NCI-H1092 (cell line): Measurements from ENCODE around the gene DMRT1.

ENCODE experiments used
- DNase-seq: peaks from one replicate; lab custom pipeline; 2025; lab: John Stamatoyannopoulos, UW

Gene DMRT1

DNA sequence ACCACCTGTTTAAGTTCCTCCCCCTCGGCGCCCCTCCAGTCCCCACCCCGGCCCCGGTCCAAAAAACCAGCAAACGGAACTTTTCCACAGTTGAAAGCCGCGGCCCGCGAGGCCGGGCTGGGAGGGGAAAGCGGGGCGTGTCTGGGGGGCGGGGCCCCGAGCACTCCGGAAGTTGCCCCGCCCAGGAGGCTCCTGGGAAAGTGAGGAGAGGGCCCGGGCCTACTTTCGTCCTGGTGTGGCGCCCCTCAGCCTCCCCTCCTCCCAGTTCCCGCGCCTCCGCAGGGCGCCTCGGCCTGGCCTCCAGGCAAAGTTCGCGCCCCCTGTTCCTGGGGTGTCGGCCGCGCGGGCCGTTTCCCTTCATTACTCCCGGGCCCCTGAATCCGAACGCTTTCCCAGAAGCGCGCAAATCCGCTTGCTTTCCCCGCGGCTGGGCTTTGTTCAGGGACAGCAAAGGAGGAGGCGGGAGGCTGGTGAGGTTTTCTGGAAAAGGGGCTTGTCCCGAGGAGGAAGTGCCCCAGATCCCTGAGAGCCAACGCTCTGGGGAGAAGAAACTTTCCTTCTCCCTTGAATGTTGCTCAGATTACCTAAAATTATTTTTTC is 130.5 kb downstream of the DMRT1 start:
- no peak for DNase-seq

- no peak for DNase-seq
Measured at GRCh38 chr9:972501-973294, 131.2 kb downstream of the DMRT1 start.

GRCh38 chr9:973295-973834 is 131.9 kb downstream of the DMRT1 start:
- DNase-seq, result no peak

GRCh38 chr9:974031-974995 is 132.8 kb downstream of the DMRT1 start:
- no peak for DNase-seq

- no peak for DNase-seq
Measured at GRCh38 chr9:974996-975739, 133.7 kb downstream of the DMRT1 start.

GRCh38 chr9:975740-976257 is 134.3 kb downstream of the DMRT1 start:
- no peak for DNase-seq

- no peak for DNase-seq
Measured at GRCh38 chr9:976258-976942, 134.9 kb downstream of the DMRT1 start, which contains the start of gene DMRT3. Gene DMRT3 (plus strand): TSS chr9:976655. CDS start chr9:977002, 347 bp downstream.

DNA sequence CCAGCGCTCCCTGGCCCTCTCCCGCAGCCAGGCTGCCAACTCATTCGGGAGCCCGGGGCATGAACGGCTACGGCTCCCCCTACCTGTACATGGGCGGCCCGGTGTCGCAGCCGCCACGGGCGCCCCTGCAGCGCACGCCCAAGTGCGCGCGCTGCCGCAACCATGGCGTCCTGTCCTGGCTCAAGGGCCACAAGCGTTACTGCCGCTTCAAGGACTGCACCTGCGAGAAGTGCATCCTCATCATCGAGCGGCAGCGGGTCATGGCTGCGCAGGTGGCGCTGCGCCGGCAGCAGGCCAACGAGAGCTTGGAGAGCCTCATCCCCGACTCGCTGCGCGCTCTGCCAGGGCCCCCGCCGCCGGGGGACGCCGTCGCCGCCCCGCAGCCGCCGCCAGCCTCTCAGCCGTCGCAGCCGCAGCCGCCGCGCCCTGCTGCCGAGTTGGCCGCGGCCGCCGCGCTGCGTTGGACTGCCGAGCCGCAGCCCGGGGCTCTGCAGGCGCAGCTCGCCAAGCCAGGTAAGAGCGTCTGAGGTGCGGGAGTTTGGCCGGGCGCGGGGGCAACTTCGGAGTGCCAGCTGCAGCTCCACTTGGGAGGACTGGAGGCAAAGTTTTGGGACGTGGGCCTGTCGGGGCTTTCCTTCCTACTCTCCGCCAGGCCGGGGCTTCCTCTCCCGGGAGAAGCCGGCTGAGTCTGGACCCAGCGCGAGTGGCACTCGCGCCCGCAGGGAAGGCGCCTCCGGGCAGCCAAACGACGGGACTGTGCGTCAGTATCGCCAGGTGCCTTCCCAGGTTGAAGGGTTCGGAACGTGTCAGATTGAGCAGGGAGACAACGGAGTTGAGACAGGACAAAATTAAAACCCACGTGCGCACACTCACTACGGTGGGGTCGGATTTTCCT is 135.7 kb downstream of the DMRT1 start:
- no peak for DNase-seq

- no peak for DNase-seq
Measured at GRCh38 chr9:977838-978830, 136.6 kb downstream of the DMRT1 start.

DNA sequence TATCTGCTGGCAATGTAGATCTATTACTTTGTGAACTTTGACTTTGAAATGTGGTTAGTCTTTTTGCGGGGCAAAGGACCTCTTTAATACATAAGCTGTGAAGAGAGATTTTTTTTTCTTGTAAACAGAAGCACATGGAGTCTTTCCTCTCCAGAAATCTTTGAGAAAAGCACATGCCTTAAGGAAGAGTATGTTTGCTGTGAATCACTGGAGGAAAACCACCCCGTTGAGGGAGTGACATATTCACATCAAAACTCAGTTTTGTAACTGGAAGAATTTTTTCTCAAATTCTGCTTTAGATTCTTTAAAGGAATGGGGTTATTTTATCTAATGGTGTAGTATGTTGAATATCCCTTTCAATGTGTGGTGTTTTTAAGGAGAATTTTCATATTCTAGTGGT is 138.5 kb downstream of the DMRT1 start:
- no peak for DNase-seq

- no peak for DNase-seq
Measured at GRCh38 chr9:980640-981039, 139.1 kb downstream of the DMRT1 start.

- no peak for DNase-seq
Measured at GRCh38 chr9:981491-981898, 140.0 kb downstream of the DMRT1 start.

- no peak for DNase-seq
Measured at GRCh38 chr9:982394-983230, 141.1 kb downstream of the DMRT1 start.

DNA sequence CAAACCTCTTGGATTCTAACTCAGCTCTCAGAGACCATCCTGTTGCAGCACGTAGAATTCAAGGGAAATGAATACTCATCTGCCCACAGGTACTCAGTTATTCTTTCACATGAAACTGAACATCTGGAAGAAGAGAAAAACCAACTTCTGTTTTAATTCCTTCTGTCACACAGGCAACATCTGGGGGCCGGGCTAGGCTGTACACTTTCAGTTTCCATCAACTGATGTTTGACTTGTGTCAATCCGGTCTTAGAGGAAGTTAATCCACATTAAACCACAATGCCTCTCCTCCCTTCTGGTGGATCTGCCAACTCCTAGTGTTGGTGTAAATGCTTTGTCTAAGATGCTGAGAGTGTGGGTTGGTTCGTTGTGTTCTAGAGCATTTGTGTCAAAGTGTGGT is 152.5 kb downstream of the DMRT1 start:
- DNase-seq, result no peak

GRCh38 chr9:995192-995591 is 153.7 kb downstream of the DMRT1 start:
- no peak for DNase-seq

DNA sequence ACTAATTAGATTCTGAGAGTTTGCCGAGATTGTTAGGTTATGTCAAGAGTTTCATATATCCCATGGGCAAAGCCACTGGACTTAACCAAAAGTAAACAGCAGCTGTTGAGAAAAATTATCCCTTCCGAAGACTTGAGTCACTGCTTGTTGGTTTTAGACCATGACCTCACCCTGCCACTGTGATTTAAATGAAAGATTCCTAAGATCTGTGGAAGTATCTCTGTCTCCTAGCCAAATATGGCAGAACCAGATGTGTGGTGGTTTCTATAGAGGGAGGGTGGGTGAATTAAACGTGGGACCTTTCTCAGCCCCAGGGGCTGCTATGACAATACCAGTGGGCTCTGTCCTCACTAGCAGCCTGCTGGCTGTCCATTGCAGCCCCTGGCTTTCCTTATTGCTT is 154.3 kb downstream of the DMRT1 start:
- DNase-seq, result no peak
